ENCODE results near the gene HOXA6. TPM values are rescaled to one million over a fixed set of nuclear protein-coding genes. Genes with fewer than 3 reads are reported as not detected.

HOXA6 gene
- total RNA-seq, 1 donor from 2014 or later = not detected

GRCh38 chr7:27145914-27146412 is 1.6 kb downstream of the HOXA6 start:
- Mint-ChIP-seq H3K4me1 (ENCODE audit: low read depth, unreplicated experiment) (no peaks in the 10 kb centered on the region), H3K27me3 (ENCODE audit: unreplicated experiment) (peaks cover 49% of the 10 kb centered on the region), H3K36me3 (ENCODE audit: unreplicated experiment) (peaks cover 17% of the 10 kb centered on the region), H3K9me3 (ENCODE audit: unreplicated experiment) (peaks cover 4% of the 10 kb centered on the region), H3K27ac (ENCODE audit: unreplicated experiment) (no peak overlapping the region), H3K4me3 (ENCODE audit: unreplicated experiment) (no peak overlapping the region)
- no peak for TF ChIP-seq CTCF (IDR thresholded peaks at IDR 0.05; ENCODE audit: partially characterized antibody, unreplicated experiment)
- DNase-seq = no peak

GRCh38 chr7:27145165-27145913 is 2.2 kb downstream of the HOXA6 start:
- Mint-ChIP-seq H3K4me3 (ENCODE audit: unreplicated experiment) (no peak overlapping the region), H3K27me3 (ENCODE audit: unreplicated experiment) (peaks cover 50% of the 10 kb centered on the region), H3K4me1 (ENCODE audit: low read depth, unreplicated experiment) (no peaks in the 10 kb centered on the region), H3K9me3 (ENCODE audit: unreplicated experiment) (peaks cover 4% of the 10 kb centered on the region), H3K36me3 (ENCODE audit: unreplicated experiment) (peaks cover 17% of the 10 kb centered on the region), H3K27ac (ENCODE audit: unreplicated experiment) (no peak overlapping the region)
- no peak for TF ChIP-seq CTCF (IDR thresholded peaks at IDR 0.05; ENCODE audit: partially characterized antibody, unreplicated experiment)
- no peak for DNase-seq

GRCh38 chr7:27144781-27145164 is 2.8 kb downstream of the HOXA6 start:
- H3K4me1 Mint-ChIP-seq (ENCODE audit: low read depth, unreplicated experiment) = no peaks in the 10 kb centered on the region
- H3K27me3 Mint-ChIP-seq (ENCODE audit: unreplicated experiment) = peaks cover 46% of the 10 kb centered on the region
- no peak overlapping the region for H3K4me3 Mint-ChIP-seq (ENCODE audit: unreplicated experiment)
- H3K9me3 Mint-ChIP-seq (ENCODE audit: unreplicated experiment) = peaks cover 4% of the 10 kb centered on the region
- no peak for DNase-seq
- no peak for TF ChIP-seq CTCF (IDR thresholded peaks at IDR 0.05; ENCODE audit: partially characterized antibody, unreplicated experiment)
- H3K27ac Mint-ChIP-seq (ENCODE audit: unreplicated experiment) = no peak overlapping the region
- H3K36me3 Mint-ChIP-seq (ENCODE audit: unreplicated experiment) = peaks cover 17% of the 10 kb centered on the region

GRCh38 chr7:27143950-27144780 is 3.4 kb downstream of the HOXA6 start:
- TF ChIP-seq CTCF (IDR thresholded peaks at IDR 0.05; ENCODE audit: partially characterized antibody, unreplicated experiment) = no peak
- Mint-ChIP-seq H3K27ac (ENCODE audit: unreplicated experiment) (no peak overlapping the region), H3K4me3 (ENCODE audit: unreplicated experiment) (no peak overlapping the region), H3K4me1 (ENCODE audit: low read depth, unreplicated experiment) (no peaks in the 10 kb centered on the region), H3K27me3 (ENCODE audit: unreplicated experiment) (peaks cover 45% of the 10 kb centered on the region), H3K9me3 (ENCODE audit: unreplicated experiment) (peaks cover 5% of the 10 kb centered on the region), H3K36me3 (ENCODE audit: unreplicated experiment) (peaks cover 17% of the 10 kb centered on the region)
- DNase-seq = no peak
